GM18951 (cell line): ENCODE measurements around the gene ICAM4.

ENCODE experiments used
- POLR2A ChIP-seq: IDR thresholded peaks from 4 replicates; pipeline ENCODE4 v1.6.1; 2011; ENCODE audit warnings: mild to moderate bottlenecking; ENCODE audit not compliant: insufficient read length, insufficient read depth; ENCODE audit errors: extremely low read depth
- in situ Hi-C: fragments of 300-500 bp; cut with MboI; formaldehyde crosslinking; loops from one replicate; pipeline ENCODE4 v1.12.0; 2022; ENCODE audit warnings: low sequenced_read_pairs, mixed read lengths, inconsistent platforms; ENCODE audit not compliant: unreplicated experiment

ICAM4 gene

DNA sequence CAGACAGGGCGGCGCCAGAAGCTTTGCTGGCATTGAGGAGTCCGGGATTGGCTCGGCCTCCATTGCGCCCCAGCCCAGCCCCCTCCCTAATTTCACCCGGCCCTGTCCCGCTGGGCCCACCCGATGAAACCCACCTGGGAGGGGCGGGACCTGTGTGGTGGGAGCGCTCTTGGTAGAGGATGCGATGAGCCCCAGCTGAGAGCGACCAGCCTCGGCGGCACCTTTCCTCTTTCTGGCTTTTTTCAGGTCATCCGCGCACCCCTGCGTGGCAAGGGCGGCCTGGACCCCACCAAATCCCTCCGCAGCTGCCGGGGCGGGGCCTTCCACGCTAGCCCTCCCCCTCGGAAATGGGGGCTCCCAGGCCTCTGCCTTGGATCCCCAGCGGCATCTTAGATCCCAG, 22.7 kb downstream of the ICAM4 start, which contains the start of gene ZGLP1:
ZGLP1 (minus strand) TSS at position 393 of the 400 bp plus-strand sequence.
- no peak for TF ChIP-seq POLR2A
- in situ Hi-C loops: no loop called here

DNA sequence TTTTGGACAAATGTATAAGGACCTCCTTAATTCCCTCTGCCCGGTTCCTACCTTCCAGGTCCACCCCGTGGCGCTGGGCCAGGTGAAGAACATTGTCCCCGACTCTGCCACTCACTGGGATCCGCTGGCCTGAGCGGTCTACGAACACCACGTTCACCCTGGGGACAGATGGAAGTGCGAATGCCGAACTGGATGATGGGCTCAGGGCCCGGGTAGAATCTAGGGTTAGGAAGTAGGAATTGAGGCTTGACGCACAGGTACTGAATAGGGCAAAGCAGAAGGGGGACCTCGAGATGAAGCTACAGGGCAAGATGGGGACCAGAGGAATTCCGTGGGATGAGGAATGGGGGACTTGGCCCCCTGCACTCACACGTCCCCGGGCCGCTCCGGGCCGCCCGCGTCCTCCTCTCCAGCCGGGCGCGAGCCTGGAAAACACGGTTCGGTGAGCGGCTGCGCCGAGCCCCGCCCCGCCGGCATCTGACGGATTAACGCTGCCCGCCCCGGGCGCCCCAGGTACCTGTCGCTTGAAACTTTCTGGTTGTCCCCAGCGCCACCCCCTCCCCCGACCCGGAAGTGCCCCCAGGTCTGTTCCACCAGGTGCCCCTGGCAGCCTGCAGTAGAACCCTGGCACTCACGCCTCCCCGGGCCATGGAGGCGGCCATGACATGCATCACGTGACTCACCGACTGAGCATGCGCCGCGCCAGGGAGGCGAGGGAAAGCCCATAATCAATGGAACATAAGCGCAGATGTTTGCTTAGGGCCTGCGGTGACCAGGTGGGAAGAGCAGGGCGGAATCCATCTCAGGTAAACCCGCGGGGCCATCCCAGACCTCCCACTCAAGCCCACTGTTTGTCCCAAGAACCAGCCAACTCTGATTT, 28.8 kb downstream of the ICAM4 start, which contains the start of gene FDX2:
FDX2 (minus strand) TSS at position 681 of the 880 bp plus-strand sequence; CDS start at position 662, 19 bp downstream.
- TF ChIP-seq POLR2A: peak; percentile 77

DNA sequence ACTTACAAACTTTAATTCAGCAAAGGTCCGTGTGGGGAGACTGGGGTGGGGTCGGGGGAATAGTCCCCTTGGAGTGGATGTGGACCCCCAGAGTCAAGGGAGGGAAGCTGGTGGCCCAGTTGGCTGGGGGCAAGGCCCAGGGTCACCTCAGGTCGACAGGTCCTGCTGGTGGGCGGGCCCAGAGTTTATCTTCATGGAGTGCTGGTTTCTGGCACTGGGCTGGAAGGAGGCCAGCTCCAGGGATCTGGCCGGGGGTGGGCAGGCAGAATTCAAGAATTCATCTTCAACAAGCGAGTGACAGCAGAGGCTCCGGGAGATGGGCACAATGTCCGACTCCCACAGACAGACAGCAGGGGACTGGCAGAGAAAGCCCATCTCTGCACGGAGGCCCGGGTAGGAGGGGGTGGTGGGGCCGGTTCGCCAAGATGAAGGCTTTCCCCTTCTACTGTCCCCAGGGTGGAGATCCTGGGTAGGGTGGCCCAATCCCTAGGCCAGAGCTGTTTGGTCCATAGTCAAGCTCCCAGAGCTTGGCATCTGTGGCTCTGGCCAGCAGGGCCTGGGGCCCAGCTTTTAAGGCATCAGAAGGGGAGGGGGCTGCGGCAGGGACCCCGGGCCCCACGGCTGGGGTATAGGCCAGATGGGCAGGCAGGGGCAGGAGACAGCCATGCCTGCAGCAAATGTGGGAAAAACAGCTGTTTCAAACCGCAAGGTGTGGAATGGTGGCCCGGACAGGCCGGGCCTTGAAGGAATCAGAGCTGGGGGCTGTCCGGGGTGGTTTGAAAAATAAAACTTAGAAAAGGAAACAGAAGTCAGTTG, 29.7 kb downstream of the ICAM4 start:
- in situ Hi-C loops: no loop called here
- no peak for TF ChIP-seq POLR2A

More for the DNA sequence above, 28.8 kb downstream of the ICAM4 start, which contains the start of gene FDX2:
- in situ Hi-C loops: no loop called here

DNA sequence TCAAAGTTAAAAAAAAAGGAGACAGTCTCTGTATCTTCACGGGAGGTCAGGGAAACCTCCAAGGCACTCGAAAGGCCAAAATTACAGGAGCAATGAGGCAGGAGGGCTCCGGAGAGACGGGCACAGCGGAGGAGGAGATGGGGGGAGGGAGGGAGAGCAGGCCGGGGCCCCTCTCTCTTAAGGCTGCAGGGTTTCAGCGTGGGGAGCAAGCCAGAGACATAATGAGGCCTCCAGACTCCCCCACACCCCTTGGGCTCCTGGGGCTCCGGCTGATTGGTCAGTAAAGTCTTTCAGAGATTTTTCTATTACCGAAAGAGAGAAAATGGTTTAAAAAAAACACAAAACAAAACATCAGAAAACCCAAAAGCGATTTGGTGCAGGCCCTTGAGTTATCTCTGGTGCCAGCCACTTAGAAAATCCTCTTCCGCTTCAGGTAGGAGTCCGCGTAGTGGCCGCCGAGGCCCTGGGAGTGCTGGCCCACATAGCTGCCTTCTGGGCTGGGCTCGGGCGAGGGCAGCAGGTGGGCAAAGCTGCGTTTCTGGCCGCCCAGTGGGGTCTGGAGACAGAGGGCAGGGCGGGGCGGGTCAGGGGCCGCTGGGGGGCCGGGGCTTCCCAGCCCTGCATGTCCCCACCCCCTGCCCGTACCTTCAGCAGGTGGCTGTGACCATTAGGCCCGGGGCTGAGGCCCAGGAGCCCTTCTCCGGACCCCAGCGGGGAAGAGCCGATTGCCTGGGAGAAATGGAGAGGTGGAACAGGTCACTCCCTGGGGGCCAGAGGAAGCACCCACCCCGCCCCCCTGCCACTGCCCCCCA, 30.5 kb downstream of the ICAM4 start:
- no peak for TF ChIP-seq POLR2A
- in situ Hi-C loops: no loop called here

DNA sequence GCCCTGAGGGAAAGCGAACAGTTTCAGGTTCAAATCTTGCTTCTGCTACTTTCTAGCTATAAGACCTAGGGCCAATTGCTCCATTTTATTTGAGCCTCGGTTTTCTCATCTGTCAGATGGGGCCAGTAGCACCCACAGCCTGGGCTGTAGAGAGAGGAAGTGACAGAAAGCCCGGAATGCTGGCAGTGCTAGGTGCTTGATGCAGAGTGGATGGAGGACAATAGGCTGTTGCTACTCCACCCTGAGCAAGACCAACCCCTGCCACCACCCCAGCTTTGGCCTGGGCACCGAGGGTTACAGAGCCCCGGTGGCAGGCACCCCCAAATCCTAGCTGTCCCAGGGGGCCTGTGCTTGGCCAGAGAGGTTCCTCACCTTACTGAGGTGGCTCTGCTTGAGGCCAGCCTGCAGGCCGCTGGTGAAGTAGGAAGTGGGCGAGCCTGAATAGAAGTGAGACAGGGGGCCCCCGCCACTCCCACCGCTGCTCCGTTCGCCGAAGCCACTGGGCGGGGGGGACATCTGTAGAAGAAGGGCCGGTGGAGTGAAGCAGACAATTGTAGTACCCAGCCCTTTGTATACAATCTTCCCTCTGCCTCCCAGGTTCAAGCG, 31.2 kb downstream of the ICAM4 start:
- in situ Hi-C loops: no loop called here
- no peak for TF ChIP-seq POLR2A

DNA sequence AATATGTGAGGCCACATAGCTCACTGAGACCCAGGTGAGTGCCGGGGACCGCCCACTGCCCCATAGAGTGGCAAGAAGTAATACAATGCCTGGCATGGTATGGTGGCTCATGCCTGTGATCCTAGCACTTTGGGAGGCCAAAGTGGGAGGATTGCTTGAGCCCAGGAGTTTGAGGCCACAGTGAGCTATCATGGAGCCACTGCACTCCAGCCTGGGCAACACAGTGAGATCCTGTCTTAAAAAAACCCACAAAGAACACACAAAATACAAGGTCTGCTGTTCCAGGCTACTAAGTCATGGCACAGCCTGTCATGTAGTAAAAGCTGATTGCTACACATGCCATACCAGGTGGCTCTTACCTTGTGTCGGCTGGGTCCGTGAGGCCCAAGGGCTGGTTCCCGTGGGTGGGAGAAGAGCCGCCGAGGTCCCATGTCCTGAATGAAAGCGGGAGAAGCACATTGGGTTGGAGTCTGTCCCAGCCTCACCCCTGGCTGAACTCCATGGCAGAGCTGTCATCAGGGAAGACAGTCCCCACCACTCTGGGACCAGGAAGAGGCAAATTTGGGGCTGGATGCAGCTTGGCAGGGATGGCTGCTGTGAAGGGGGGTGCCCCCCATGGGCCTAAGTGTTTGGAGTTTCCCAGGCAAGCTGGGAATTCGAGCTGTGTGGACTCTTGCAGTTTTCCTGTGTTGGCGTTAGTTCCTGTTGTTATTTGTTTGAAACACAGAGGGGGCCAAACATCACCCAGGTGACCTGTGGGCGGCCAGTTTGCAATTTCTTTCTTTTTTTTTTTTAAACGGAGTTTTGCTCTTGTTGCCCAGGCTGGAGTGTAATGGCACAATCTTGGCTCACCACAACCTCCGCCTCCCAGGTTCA, 32.3 kb downstream of the ICAM4 start:
- in situ Hi-C loops: no loop called here

DNA sequence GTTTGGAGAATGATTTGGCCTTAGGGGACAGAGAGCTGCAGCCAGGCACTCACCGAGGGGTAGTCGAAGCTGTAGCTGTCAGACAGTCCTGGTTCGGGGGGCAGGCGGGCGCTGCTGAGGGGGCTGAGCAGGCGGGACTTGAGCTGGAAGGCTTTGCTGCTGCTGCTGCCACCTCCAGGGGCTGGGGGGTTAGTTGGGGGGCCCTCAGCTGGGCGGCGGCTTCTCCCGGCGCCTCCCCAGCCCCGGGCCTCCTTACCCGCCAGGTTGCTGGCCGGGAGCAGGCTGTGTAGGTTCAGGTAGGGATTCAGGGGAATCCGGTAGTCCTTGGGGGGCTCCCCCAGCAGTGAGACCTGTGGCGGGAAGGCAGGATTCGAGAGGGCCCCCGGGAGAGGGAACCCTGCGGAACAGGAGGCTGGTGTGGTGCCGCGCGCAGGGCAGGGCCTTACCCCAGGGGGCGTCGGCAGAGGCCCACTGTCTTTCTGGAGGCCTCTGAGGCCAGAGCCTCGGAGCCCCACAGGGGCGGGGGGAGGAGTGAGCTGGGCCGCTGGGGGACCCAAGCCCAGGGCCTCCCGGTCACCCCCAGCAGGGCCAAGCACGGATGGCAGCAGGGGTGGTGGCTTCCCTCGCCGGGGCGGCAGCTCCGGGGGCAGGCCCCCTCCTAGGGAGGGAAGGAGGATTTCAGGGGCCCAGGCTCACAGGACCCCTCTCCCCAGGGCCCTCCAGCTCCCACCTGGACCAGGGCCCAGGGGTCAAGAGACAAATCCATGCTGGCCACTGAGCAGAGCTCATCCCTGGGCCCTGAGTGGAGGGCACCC, 34.1 kb downstream of the ICAM4 start:
- in situ Hi-C loops: no loop called here
- no peak for TF ChIP-seq POLR2A

More for the DNA sequence above, 32.3 kb downstream of the ICAM4 start:
- TF ChIP-seq POLR2A: no peak

DNA sequence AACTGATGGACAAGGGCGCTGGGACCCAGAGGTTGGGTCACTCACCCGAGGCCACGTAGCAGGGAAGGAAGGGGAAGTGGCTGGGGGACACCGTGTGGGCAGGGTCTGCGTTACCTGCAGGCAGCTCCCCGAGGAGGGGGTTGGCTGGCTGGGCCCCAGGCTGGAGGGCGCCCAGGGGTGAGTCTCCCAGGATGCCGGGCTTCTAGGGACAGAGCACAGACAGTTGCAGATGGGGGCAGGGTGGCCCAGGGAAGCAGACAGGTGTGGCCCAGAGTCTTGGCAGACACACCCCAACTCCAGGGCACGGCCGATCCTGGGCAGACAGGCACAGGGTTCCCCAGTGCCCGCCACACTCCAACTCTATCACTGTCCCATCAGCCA, 34.7 kb downstream of the ICAM4 start:
- TF ChIP-seq POLR2A: peak; percentile 4
- in situ Hi-C loops: no loop called here

DNA sequence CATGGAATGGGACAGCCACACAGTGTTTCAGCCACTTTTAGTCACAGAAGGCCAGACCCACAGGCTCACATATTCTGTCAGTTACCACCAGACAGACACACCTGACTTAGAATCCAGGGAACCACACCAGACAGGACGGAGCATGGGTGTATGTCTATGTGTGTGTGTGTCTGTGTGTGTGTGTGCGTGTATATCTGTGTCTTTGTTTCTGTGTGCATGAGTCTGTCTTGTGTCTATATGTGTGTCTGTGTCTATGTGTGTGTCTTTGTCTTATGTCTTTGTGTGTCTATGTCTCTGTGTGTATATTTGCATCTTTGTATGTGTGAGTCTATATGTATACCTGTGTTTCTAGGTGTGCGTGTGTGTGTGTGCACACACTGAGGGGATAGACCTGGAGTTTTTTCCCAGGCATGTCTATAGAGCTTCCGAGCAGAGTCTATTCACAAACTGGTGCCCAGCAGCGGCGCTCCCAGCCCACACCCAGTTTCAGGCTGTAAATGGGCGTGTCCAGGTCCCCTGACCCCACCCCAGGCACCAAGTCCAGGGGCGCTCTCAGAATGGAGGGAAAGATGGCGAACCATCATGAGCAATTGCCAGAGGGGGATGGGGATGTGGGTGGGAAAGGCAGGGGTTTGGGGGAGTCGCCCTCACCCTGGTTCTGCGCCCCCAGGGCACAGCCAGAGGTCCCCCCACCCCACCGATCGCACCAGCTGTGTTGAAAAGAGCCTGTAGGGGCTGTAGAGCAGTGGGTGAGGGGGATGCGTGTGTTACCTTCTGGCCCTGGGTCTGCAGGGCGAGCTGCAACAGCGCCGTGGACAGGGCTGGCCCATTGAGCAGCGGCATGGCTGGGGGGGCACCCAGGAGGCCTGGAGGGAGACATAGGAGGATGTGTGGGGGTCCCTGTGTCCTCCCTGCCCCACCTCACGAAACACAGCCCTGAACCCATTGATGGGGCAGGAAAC, 35.4 kb downstream of the ICAM4 start:
- in situ Hi-C loops: no loop called here
- peak; percentile 3 for TF ChIP-seq POLR2A

DNA sequence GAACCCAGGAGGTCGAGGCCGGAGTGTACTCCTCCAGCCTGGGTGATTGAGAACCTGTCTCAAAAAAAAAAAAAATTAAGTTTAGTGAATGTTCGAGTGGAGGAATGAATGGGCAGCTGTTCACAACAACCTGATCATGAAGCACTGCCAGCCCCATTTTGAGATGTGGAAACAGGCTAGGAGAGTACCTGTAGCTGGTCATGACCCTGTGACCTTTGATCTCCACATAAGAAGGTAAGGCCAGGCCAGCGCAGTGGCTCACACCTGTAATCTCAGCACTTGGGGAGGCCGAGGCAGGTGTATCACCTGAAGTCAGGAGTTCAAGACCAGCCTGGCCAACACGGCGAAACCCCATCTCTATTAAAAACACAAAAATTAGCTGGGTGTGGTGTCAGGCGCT, 39.0 kb downstream of the ICAM4 start:
- in situ Hi-C loops: no loop called here
- no peak for TF ChIP-seq POLR2A
